ENCODE data around the gene ZNF747. TPM values are rescaled to one million over a fixed set of nuclear protein-coding genes. Genes with fewer than 3 reads are reported as not detected.

Gene ZNF747
- polyA plus RNA-seq, 4 donors: 10.1 to 11.8 (median 11.1) TPM

Other genes with a start within 250 kb of the ZNF747 start
- gene CD2BP2, start 179.6 kb downstream of the ZNF747 start, polyA plus RNA-seq (ENCODE audit: insufficient read length in 4 of 4): 10 to 100 TPM; 49.5 to 63.5 (median 56.1) TPM
- gene TBC1D10B, start 164.4 kb downstream of the ZNF747 start, polyA plus RNA-seq (ENCODE audit: insufficient read length in 4 of 4): 10 to 100 TPM; 30.9 to 39.2 (median 34.3) TPM
- 1 to 10 TPM; 1.1 to 1.8 (median 1.4) TPM for gene MYL11, start 160.1 kb downstream of the ZNF747 start, polyA plus RNA-seq (ENCODE audit: insufficient read length in 4 of 4)
- gene SEPTIN1, start 152.3 kb downstream of the ZNF747 start, polyA plus RNA-seq (ENCODE audit: insufficient read length in 4 of 4): 1 to 10 TPM in 3 of 4 donors, under 1 TPM in 1; 1.00 to 3.0 (median 2.1) TPM
- gene ZNF48, start 139.4 kb downstream of the ZNF747 start, polyA plus RNA-seq (ENCODE audit: insufficient read length in 4 of 4): 10 to 100 TPM; 13.0 to 15.2 (median 13.9) TPM
- 1 to 10 TPM; 5.5 to 8.9 (median 5.8) TPM for gene ZNF771, start 127.3 kb downstream of the ZNF747 start, polyA plus RNA-seq (ENCODE audit: insufficient read length in 4 of 4)
- gene DCTPP1, start 104.8 kb downstream of the ZNF747 start, polyA plus RNA-seq (ENCODE audit: insufficient read length in 4 of 4): 10 to 100 TPM; 43.6 to 63.9 (median 51.1) TPM
- 100 to 1,000 TPM in 2 of 4 donors, 10 to 100 TPM in 2; 95.4 to 102 (median 99.8) TPM for gene SEPHS2, start 89.0 kb downstream of the ZNF747 start, polyA plus RNA-seq (ENCODE audit: insufficient read length in 4 of 4)
- gene ITGAL, start 62.1 kb downstream of the ZNF747 start, polyA plus RNA-seq (ENCODE audit: insufficient read length in 4 of 4): 1 to 10 TPM; 1.7 to 3.4 (median 2.3) TPM
- 10 to 100 TPM; 52.6 to 71.0 (median 54.3) TPM for gene ZNF768, start 8.3 kb downstream of the ZNF747 start, polyA plus RNA-seq (ENCODE audit: insufficient read length in 4 of 4)
- gene ZNF764, start 23.5 kb upstream of the ZNF747 start, polyA plus RNA-seq (ENCODE audit: insufficient read length in 4 of 4): 10 to 100 TPM; 11.3 to 14.8 (median 11.4) TPM
- gene ZNF688, start 36.9 kb upstream of the ZNF747 start, polyA plus RNA-seq (ENCODE audit: insufficient read length in 4 of 4): 10 to 100 TPM; 10.4 to 14.4 (median 12.7) TPM
- gene ZNF785, start 50.8 kb upstream of the ZNF747 start, polyA plus RNA-seq (ENCODE audit: insufficient read length in 4 of 4): 10 to 100 TPM; 17.8 to 21.7 (median 20.8) TPM
- 10 to 100 TPM; 13.6 to 16.2 (median 15.0) TPM for gene ZNF689, start 75.5 kb upstream of the ZNF747 start, polyA plus RNA-seq (ENCODE audit: insufficient read length in 4 of 4)
- gene PRR14, start 116.1 kb upstream of the ZNF747 start, polyA plus RNA-seq (ENCODE audit: insufficient read length in 4 of 4): 10 to 100 TPM; 39.8 to 50.0 (median 47.3) TPM
- 10 to 100 TPM; 52.0 to 70.5 (median 55.3) TPM for gene FBRS, start 123.6 kb upstream of the ZNF747 start, polyA plus RNA-seq (ENCODE audit: insufficient read length in 4 of 4)
- 10 to 100 TPM; 32.7 to 40.5 (median 35.9) TPM for gene SRCAP, start 164.3 kb upstream of the ZNF747 start, polyA plus RNA-seq (ENCODE audit: insufficient read length in 4 of 4)
- gene PHKG2, start 213.6 kb upstream of the ZNF747 start, polyA plus RNA-seq (ENCODE audit: insufficient read length in 4 of 4): 10 to 100 TPM; 24.9 to 32.7 (median 29.5) TPM
- gene CFAP119, start 227.2 kb upstream of the ZNF747 start, polyA plus RNA-seq (ENCODE audit: insufficient read length in 4 of 4): 10 to 100 TPM in 1 of 4 donors, 1 to 10 TPM in 3; 7.5 to 12.7 (median 7.7) TPM
- gene RNF40, start 227.5 kb upstream of the ZNF747 start, polyA plus RNA-seq (ENCODE audit: insufficient read length in 4 of 4): 100 to 1,000 TPM; 123 to 134 (median 130) TPM

All from right renal pelvis (tissue), 4 donors.